ENCODE results near the gene SCLY. TPM values are rescaled to one million over a fixed set of nuclear protein-coding genes. Genes with fewer than 3 reads are reported as not detected.

Gene SCLY
- total RNA-seq, 4 donors from 2014 or later: 9.8 to 17.9 (median 13.9) TPM

- H3K4me1 ChIP-seq: peaks cover 0 to 10% (median 2%) of the 10 kb centered on the region in 4 donors
- intact Hi-C loops (cut with DNase I): no loop called here
- 90% methylated on average over 18 of the region's 27 CpGs for WGBS
- no peaks in the 10 kb centered on the region for H3K9me3 ChIP-seq
- H3K36me3 ChIP-seq: no peaks in the 10 kb centered on the region
- peaks cover 0 to 18% (median 3%) of the 10 kb centered on the region in 4 donors for H3K27me3 ChIP-seq
- DNase-seq (ENCODE audit: extremely low spot score): no peak
- H3K4me3 ChIP-seq: no peak overlapping the region
- TF ChIP-seq CTCF (IDR thresholded peaks at IDR 0.05) (no peak), POLR2A (IDR thresholded peaks at IDR 0.05; ENCODE audit: low read depth) (no peak), EP300 (IDR thresholded peaks at IDR 0.05) (no peak), POLR2AphosphoS5 (IDR thresholded peaks at IDR 0.05) (no peak)
- H3K27ac ChIP-seq (replicated peaks in 1 of 4): no peak overlapping the region
These were observed 60.9 kb downstream of the SCLY start for GRCh38 chr2:238121511-238122286.

GRCh38 chr2:238122287-238123217 lies 61.8 kb downstream of the SCLY start:
- TF ChIP-seq CTCF (IDR thresholded peaks at IDR 0.05) (no peak), POLR2AphosphoS5 (IDR thresholded peaks at IDR 0.05) (no peak), POLR2A (IDR thresholded peaks at IDR 0.05; ENCODE audit: low read depth) (no peak), EP300 (IDR thresholded peaks at IDR 0.05) (no peak)
- H3K36me3 ChIP-seq: no peaks in the 10 kb centered on the region
- no peaks in the 10 kb centered on the region for H3K9me3 ChIP-seq
- intact Hi-C loops (cut with DNase I): no loop called here
- no peak overlapping the region for H3K4me3 ChIP-seq
- H3K27me3 ChIP-seq: peaks cover 0 to 9% (median 0%) of the 10 kb centered on the region in 4 donors
- 87% methylated on average over 17 of the region's 29 CpGs for WGBS
- DNase-seq (ENCODE audit: extremely low spot score): no peak
- H3K27ac ChIP-seq (replicated peaks in 1 of 4): no peak overlapping the region
- H3K4me1 ChIP-seq: peaks cover 5 to 18% (median 9%) of the 10 kb centered on the region in 4 donors

GRCh38 chr2:238123218-238123971 lies 62.6 kb downstream of the SCLY start:
- no peak for TF ChIP-seq POLR2AphosphoS5 (IDR thresholded peaks at IDR 0.05)
- no peak for TF ChIP-seq CTCF (IDR thresholded peaks at IDR 0.05)
- no peak for TF ChIP-seq POLR2A (IDR thresholded peaks at IDR 0.05; ENCODE audit: low read depth)
- no peak for TF ChIP-seq EP300 (IDR thresholded peaks at IDR 0.05)
- H3K27ac ChIP-seq (replicated peaks in 1 of 4): no peak overlapping the region
- 84% methylated on average over 10 of the region's 22 CpGs for WGBS
- H3K4me3 ChIP-seq: no peak overlapping the region
- H3K36me3 ChIP-seq: no peaks in the 10 kb centered on the region
- H3K4me1 ChIP-seq: peaks cover 5 to 22% (median 15%) of the 10 kb centered on the region in 4 donors
- intact Hi-C loops (cut with DNase I): no loop called here
- DNase-seq (ENCODE audit: extremely low spot score): no peak
- H3K9me3 ChIP-seq: no peaks in the 10 kb centered on the region
- peaks cover 0 to 5% (median 0%) of the 10 kb centered on the region in 4 donors for H3K27me3 ChIP-seq

GRCh38 chr2:238123991-238124470 lies 63.2 kb downstream of the SCLY start:
- no peak for DNase-seq (ENCODE audit: extremely low spot score)
- 74% methylated on average over 9 of the region's 14 CpGs for WGBS
- no peaks in the 10 kb centered on the region for H3K9me3 ChIP-seq
- no peak overlapping the region for H3K27ac ChIP-seq (replicated peaks in 1 of 4)
- H3K4me1 ChIP-seq: peaks cover 5 to 22% (median 15%) of the 10 kb centered on the region in 4 donors
- intact Hi-C loops (cut with DNase I): no loop called here
- no peak for TF ChIP-seq EP300 (IDR thresholded peaks at IDR 0.05)
- H3K36me3 ChIP-seq: no peaks in the 10 kb centered on the region
- peaks cover 0 to 5% (median 0%) of the 10 kb centered on the region in 4 donors for H3K27me3 ChIP-seq
- H3K4me3 ChIP-seq: no peak overlapping the region

All from esophagus muscularis mucosa (tissue), 4 donors.